Esophagus muscularis mucosa (tissue), 3 donors: Measurements from ENCODE around the gene NDUFS3.

Experiments used
- POLR2A ChIP-seq: fragments of 450-650 bp; IDR thresholded peaks from one replicate; pipeline ENCODE4 v1.6.1; 2017; ENCODE audit warnings: antibody characterized with exemption, moderate library complexity, mild to moderate bottlenecking, low read depth
- POLR2AphosphoS5 ChIP-seq, 2 donors: sonication (generic); formaldehyde crosslinking; IDR thresholded peaks; one replicate each; pipeline ENCODE4 v1.6.1; 2017; ENCODE audit warnings: antibody characterized with exemption in 2 of 2
- TF ChIP-seq, protein P1 (sequence below), 3 experiments: fragments of 200-600 bp in 2 of 3; fragments of 450-650 bp in 1 of 3; sonication (generic) in 2 of 3; IDR thresholded peaks; one replicate each; pipeline ENCODE4 v1.5.1; 2017 to 2019; ENCODE audit warnings: antibody characterized with exemption in 3 of 3, mild to moderate bottlenecking in 2 of 3, moderate library complexity in 1 of 3

DNA sequence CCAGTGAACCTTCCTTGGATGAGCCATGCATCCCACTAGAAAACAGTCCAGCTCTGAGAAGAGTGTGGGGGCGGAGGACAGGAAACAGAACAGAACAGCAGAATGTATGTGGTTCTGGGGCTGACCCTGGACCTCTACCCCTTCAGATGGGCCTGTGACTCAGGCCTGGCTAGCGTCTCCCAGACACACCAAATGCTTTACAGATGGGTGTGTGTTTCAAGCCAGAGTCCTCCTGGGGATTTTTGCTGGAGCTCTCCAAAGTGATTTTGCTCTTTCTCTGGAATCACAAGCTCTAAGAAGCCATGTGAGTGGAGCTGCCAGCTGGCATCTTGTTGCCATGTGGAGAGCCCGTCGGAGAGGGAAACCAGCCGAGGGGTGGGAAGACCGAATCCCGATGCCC, 28.5 kb downstream of the NDUFS3 start:
- TF ChIP-seq POLR2AphosphoS5 (IDR thresholded peaks at IDR 0.05) (no peak), POLR2A (no peak)
- TF ChIP-seq, protein P1, sequence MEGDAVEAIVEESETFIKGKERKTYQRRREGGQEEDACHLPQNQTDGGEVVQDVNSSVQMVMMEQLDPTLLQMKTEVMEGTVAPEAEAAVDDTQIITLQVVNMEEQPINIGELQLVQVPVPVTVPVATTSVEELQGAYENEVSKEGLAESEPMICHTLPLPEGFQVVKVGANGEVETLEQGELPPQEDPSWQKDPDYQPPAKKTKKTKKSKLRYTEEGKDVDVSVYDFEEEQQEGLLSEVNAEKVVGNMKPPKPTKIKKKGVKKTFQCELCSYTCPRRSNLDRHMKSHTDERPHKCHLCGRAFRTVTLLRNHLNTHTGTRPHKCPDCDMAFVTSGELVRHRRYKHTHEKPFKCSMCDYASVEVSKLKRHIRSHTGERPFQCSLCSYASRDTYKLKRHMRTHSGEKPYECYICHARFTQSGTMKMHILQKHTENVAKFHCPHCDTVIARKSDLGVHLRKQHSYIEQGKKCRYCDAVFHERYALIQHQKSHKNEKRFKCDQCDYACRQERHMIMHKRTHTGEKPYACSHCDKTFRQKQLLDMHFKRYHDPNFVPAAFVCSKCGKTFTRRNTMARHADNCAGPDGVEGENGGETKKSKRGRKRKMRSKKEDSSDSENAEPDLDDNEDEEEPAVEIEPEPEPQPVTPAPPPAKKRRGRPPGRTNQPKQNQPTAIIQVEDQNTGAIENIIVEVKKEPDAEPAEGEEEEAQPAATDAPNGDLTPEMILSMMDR (IDR thresholded peaks at IDR 0.05) = no peak
